GM19240 (cell line): ENCODE data around the gene ZNF561.
"Not testable (repeated sequence)": the region's sequence is repeated elsewhere in the genome, so short reads cannot be mapped to it uniquely, and the experiment has no call there.

Source experiments
- DNase-seq: peaks from one replicate; pipeline ENCODE4 v3.0.0; 2011; ENCODE audit warnings: low spot score; ENCODE audit not compliant: insufficient read length

The ZNF561 gene

DNA sequence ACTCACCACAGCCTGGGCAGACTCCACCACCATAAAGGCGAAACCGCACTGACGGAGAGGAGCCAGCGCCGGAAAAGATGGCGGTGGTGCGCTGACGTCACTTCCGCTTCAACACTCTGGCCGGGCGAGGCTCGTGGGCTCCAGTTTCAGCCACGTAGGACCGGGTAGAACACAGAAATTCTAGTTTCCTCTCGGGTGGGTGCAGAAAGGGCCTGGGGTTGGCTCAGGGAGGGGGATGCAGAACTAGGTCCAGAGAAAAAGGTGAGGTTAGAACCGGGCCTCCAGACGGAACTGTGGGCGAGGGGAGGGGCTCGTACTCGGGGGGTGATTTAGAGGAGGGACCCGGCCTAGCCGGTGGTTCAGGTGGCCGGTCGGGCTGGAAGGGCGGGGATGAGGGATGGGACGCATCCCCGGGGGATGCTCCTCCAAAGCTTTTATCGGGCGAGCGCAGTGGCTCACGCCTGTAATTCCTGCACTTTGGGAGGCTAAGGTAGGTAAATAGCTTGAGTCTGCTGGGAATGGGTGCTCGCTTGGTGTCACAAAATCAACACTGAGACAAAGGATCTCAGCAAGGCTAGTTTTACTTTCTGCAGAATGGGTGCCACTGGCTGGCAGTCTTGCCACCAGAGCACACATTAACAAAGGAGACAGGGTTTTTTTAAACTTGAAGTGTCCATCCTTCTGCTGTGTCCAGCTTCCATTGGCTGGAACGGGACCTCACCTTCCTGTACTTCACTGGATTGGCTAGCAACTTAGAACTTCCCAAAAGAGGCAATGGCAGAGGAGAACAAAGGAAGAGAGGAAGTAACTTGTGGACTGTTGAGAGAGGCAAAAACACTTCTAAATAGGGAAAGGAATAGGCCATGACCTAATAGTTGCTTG, at the start of gene ZNF561:
Gene ZNF561, minus strand, starts transcription at position 77 of the 882 bp plus-strand sequence. CDS start 1,776 bp downstream, outside the sequence.
- peak; percentile 56 for DNase-seq

DNA sequence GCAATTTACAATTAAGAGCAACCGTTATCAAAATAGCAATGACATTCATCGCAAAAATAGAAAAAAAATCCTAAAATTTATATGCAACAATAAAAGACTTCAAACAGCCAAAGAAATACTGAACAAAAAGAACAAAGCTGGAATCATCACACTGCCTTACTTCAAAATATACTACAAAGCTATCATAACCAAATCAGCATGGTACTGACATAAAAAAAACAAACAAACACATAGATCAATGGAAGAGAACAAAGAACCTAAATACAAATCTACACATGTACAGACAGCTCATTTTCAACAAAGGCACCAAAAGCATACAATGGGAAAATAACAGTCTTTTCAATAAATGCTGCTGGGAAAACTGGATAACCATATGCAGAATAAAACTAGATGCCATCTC, 47.5 kb upstream of the ZNF561 start:
- DNase-seq = no peak

DNA sequence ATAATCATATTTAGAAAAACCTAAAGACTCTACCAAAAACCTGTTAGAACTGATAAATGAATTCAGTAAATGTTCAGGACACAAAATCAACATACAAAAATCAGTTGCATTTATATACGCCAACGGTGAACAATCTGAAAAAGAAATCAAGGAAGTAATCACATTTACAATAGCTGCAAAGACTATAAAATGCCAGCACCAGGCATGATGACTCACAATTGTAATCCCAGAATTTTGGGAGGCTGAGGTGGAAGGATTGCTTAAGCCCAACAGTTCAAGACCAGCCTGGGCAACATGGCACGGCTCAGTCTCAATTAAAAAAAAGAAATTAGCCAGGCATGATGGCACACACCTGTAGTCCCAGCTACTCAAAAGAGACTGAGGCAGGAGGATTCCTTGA, 46.9 kb upstream of the ZNF561 start:
- DNase-seq = no peak

DNA sequence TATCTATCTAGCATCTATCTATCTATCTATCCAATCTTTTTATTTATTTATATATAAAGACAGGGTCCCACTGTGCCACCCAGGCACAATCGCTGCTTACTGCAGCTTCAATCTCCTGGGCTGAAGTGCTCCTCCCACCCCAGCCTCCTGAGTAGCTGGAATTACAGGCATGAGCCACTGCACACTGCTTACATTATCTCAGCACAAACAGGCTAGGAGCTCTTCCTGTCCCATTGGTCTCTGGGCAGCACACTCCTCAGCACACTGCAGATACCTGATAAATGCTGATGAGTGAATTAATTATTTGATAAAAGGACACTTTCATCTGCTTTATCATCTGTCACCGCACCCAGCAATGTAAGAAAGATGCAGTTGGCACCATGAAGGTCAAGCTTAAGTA, 37.7 kb upstream of the ZNF561 start:
- no peak for DNase-seq

DNA sequence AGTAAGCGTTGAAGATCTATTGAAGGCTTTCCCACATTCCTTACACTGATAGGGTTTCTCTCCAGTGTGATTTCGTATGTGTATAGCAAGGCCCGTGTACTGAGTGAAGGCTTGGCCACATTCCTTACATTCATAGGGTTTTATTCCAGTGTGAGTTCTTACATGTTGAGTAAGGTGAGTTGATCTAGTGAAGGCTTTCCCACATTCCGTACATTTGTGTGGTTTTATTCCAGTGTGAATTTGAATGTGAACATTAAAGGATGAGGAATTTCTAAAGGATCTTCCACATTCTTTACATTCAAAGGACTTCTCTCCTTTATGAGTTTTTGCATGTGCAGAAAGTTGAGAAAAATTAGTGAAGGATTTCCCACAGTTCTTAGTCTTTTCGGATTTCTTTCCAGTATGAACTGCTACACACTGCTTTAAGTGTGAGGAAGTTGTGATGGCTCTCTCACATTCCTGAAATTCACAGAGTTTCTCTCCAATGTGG, 32.1 kb upstream of the ZNF561 start:
- DNase-seq = not testable (repeated sequence)

DNA sequence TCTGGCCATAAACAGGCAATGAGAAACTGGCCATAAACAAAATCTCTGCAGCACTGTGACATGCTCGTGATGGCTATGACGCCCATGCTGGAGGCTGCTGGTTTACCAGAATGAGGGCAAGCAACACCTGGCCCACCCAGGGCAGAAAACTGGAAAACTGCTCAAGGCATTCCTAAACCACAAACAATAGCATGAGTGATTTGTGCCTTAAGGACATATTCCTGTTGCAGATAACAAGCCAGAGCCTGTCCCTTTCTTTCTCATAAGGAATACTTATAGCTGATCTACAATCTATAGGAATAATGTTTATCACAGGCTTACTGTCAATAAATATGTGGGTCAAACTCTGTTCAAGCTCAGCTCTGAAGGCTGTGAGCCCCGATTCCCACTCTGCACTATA, 30.4 kb upstream of the ZNF561 start:
- DNase-seq = not testable (repeated sequence)

DNA sequence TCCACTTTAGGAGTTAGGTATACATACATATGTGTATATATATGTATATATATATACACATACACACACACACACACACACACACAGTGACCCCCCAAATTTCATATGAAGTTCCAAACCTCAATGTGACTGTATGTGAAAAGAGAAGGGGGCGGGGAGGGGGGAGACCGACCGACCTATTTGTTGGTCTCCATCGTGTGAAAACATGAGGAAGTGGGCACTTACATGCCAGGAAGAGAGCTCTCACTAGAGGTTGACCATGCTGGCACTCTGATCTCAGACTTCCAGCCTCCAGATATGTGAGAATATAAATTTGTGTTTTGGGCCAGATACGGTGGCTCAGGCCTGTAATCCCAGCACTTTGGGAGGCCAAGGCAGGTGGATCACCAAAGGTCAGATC, 29.3 kb upstream of the ZNF561 start:
- no peak for DNase-seq

DNA sequence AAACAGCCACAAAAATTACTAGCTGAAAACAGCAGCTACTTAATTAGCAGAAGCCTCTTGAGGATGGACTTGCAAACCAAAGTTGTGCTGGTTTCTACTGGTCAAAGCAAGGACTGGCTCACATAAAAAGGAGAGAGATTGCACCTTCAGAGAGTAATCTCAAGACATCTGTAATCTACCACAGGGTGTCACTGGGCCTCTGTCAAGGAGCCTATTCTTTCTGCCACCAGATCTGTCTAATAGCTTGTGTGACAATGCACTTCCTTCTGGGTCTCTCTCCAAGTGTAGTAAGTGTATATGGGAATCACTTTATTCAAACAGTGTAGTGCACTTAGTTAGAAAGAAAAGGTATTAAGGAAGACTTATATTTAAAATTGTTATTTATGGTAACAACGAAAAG, 24.4 kb upstream of the ZNF561 start:
- no peak for DNase-seq

DNA sequence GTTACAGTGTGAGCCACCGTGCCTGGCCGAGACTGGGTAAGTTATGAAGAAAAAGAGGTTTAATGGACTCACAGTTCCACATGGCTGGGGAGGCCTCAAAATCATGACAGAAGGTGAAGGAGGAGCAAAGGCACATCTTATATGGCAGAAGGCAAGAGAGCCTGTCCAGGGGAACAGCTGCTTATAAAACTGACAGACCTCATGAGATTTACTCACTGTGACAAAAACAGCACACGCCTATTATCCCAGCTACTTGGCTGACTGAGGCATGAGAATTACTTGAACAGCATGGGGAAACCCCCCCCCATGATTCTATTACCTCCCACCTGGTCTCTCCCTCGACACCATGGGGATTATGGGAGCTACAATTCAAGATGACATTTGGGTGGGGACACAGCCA, 23.4 kb upstream of the ZNF561 start:
- DNase-seq = no peak

DNA sequence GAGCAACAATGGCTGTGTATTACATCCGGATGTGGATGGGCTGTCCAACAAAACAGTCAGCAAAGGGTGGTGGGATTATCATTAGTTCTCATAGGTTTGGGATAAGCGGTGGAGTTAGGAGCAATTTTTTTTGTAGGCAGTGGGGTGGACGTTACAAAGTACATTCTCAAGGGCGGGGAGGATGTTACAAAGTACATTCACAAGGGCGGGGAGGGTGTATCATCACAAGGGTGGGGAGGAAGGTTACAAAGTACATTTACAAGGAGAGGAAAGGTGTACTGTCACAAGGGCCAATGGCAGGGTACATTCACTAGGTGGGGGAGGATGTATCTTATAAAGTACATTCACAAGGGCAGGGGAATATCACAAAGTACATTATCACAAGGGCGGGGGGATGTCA, 20.8 kb upstream of the ZNF561 start:
- DNase-seq = no peak

DNA sequence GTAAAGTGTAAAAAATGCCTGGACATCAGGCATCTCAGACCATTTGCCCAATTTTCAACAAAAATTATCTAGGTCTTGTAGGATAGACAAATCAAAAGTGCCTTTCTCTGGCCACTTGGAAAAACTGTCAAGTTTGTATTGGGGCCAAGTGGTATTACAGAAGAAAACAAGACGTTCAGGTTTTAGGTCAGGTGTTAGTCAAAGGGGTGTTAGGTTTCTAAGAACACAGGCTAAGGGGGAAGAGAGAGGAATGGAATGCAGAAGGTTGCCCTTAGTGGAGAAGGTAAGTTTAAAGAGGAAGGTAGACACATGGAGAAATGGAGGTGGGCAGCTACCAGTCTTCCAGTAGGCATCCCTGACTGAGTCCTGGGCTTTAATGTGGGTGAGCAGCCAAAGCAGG, 19.9 kb upstream of the ZNF561 start:
- DNase-seq = no peak

DNA sequence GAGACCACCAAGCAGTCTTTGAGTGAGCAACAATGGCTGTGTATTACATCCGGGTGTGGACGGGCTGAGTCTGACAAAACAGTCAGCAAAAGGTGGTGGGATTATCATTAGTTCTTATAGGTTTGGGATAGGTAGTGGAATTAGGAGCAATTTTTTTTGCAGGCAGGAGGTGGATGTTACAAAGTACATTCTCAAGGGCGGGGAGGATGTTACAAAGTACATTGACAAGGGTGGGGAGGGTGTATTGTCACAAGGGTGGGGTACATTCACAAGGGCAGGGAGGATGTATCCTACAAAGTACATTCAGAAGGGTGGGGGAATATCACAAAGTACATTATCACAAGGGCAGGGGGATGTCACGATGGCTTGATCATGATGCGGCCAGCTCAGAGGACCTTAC, 15.0 kb upstream of the ZNF561 start:
- no peak for DNase-seq

DNA sequence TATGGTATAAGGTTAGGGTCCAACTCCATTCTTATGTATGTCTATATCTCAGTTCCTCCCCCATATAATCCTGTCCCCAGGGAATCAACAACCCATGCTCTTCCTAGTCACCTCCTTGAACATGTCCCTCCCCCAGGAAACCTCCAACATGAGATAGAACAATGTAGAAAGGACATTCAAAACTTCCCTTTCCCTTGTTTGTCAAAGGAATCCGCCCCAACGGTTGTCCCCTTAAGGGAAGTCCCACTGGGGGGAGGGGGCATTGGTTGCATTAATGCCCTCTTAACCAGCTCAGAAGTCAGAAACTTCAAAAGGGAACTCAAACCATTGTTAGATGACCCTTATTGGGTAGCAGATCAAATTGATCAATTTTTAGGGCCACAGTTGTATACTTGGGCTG, 6.8 kb upstream of the ZNF561 start:
- DNase-seq = no peak

DNA sequence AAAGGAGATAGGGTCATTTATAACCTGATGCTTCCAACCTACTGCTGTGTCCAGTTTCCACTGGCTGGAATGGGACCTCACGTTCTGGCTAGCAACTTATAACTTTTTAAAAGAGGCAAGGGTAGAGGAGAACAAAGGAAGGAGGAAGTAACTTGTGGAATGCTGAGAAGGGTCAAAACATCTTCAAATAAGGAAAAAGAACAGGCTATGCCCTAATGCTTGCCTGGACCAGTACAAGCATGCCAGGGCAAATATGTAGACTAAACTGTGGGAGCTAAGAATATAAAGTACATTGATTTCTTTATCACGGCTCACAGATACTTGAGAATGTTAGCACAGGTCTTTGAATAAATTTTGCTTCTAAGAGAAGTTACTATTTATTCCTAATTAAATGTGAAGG, 1.5 kb upstream of the ZNF561 start:
- DNase-seq = no peak

DNA sequence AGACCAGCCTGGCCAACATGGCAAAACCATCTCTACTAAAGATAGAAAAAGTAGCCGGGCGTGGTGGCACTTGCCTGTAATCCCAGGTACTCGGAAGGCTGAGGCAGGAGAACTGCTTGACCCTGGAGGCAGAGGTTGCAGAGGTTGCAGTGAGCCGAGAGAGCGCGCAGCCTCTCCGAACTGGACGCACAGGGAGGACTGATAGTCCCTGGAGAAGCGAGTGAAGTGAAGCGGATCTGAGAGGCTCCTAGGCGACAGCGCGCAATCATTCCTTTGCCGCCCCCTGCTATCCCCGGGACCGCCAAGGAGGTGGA, 233 bp downstream of the ZNF561 start:
- DNase-seq = no peak

DNA sequence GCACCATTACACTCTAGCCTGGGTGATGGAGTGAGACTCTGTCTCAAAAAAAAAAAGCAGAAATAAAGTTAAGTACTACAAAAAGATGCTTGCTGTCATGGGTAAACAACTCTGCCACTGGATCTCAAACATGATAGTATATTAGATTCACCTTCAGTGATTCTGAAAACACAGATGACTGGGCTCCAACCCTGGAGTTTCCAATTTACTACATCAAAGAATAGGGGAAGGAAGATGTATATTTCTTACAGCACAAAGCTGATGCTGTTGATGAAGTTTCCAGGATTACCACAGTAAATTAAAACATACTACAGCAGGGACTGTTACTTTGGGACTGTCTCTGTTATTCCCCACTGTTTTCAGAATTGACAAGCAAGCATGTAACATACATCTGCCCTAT, 5.2 kb downstream of the ZNF561 start:
- no peak for DNase-seq

DNA sequence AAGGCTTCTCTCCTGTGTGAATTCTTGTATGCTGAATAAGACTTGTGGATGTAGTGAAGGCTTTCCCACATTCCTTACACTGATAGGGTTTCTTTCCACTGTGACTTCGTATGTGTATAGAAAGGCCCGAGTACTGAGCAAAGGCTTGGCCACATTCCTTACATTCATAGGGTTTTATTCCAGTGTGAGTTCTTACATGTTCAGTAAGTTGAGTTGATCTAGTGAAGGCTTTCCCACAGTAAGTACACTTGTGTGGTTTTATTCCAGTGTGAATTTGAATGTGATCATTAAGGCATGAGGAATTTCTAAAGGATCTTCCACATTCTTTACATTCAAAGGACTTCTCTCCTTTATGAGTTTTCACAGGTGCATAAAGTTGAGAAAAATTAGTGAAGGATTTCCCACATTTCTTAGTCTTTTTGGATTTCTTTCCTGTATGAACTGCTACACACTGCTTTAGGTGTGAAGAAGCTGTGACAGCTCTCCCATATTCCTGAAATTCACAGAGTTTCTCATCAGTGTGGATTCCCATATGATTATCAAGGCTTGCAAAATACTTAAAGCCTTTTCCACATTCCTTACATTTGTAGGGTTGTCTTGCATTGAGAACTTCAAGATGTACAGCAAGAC, 10.4 kb downstream of the ZNF561 start:
- DNase-seq = no peak

DNA sequence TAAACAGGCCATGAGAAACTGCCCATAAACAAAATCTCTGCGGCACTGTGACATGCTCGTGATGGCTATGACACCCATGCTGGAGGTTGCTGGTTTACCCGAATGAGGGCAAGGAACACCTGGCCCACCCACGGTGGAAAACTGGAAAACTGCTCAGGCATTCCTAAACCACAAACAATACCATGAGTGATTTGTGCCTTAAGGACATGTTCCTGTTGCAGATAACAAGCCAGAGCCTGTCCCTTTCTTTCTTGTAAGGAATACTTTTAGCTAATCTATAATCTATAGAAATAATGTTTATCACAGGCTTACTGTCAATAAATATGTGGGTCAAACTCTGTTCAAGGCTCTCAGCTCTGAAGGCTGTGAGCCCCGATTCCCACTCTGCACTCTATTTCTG, 12.1 kb downstream of the ZNF561 start:
- no peak for DNase-seq

DNA sequence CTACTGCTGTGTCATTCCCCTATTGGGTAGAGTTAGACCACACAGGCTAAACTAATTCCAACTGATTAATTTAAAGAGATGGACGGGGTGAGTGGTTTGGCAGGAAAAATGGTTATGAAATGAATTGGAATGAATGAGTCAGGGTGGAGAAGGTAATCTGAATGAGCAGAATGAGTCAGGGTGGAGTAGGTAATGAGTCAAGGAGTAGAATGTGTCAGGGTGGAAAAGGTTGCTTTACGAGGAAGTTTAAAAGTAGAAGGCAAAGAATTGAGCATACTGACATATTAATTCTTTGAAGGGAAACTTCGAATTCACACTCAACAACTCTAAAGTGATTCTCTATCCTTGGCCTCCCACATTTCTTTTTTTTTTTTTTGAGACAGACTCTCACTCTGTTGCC, 24.0 kb downstream of the ZNF561 start:
- no peak for DNase-seq

DNA sequence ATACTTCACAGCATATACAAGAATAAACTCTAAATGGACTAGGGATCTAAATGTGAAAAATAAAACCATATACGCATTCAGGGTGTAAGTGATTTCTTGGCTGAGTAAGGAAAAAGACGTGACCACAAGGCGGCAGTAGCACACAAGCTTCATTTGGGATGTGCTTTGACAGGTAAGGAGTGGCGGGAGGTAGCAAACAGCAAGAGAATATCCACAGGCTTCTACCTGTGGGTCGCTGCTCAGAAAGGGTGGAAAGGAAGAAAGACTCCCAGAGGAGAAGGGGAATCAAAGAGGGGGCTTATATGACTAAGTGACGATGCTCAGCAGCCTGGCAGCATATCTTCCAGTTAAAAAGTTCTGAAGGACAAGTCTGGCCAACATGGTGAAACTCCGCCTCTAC, 34.3 kb downstream of the ZNF561 start:
- no peak for DNase-seq

DNA sequence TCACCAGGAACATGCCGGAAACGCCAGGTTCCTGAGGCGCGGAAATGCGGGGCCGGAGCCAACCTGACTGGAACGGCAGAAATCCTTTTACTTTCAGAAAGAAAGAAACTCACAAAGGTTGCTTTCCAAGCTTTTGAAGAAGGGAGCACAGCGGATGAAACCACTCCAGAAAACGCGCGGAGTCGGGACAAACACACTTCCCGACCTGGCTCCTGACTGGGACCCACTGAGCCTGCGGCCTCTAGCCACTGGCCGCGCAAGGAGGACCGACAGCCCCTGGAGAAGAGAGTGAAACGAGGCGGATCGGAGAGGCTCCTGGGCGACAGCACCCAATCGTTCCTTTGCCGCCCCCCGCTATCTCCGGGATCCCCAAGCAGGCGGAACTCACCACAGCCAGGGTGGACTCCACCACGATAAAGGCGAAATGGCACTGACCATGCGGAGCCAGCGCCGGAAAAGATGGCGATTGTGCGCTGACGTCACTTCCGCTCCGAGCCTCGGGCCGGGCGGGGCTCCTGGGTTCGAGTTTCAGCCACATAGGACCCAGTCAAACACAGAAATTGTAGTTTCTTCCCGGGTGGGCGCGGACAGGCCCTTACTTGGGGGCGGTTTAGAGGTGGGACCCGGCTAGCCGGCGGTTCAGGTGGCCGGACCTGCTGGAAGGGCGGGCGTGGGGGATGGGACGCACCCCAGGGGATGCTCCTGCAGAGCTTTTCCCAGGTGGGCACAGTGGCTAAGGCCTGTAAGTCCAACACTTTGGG, 36.8 kb downstream of the ZNF561 start, which contains the start of gene ZNF121:
Gene ZNF121, minus strand, starts transcription at position 432 of the 761 bp plus-strand sequence. CDS start 16,407 bp downstream, outside the sequence.
- DNase-seq = peak; percentile 56

DNA sequence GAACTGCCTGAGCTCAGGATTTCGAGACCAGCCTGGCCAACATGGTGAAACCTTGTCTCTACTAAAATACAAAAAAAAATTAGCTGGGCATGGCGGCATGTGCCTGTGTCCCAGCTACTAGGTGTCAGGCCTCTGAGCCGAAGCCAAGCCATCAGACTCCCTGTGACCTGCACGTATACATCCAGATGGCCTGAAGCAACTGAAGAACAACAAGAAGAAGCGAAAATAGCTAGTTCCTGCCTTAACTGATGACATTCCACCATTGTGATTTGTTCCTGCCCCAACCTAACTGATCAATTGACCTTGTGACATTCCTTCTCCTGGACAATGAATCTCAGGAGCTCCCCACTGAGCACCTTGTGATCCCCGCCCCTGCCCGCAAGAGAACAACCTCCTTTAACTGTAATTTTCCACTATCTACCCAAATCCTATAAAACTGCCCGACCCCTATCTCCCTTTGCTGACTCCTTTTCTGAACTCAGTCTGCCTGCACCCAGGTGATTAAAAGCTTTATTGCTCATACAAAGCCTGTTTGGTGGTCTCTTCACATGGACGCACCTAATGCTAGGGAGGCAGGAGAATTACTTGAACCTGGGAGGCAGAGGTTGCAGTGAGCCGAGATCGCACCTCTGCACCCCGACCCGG, 38.8 kb downstream of the ZNF561 start:
- DNase-seq = not testable (repeated sequence)
